Measurements from ENCODE around the gene CXCL13.
A peak's percentile ranks its signal among the peaks of the same experiment; 100 is the strongest.
"Not testable (repeated sequence)": the region's sequence is repeated elsewhere in the genome, so short reads cannot be mapped to it uniquely, and the experiment has no call there.

Gene CXCL13

GRCh38 chr4:77629885-77630284, 24.3 kb downstream of the CXCL13 start:
- DNase-seq (ENCODE audit: low spot score): peak; percentile 28
- in situ Hi-C loops (cut with MboI; ENCODE audit: low sequenced_read_pairs, unreplicated experiment): loop anchor here (10.0 kb wide), 1 partner anchor 245 kb away; no protein-coding TSS in a partner anchor
- TF ChIP-seq CTCF (IDR thresholded peaks at IDR 0.05; ENCODE audit: borderline replicate concordance, control extremely low read depth, extremely low read depth, insufficient read depth, missing control alignments): no peak

- TF ChIP-seq CTCF (IDR thresholded peaks at IDR 0.05; ENCODE audit: borderline replicate concordance, control extremely low read depth, extremely low read depth, insufficient read depth, missing control alignments): no peak
- no peak for DNase-seq (ENCODE audit: low spot score)
- in situ Hi-C loops (cut with MboI; ENCODE audit: low sequenced_read_pairs, unreplicated experiment): no loop called here
Observed at GRCh38 chr4:77631276-77631675, 25.7 kb downstream of the CXCL13 start.

DNA sequence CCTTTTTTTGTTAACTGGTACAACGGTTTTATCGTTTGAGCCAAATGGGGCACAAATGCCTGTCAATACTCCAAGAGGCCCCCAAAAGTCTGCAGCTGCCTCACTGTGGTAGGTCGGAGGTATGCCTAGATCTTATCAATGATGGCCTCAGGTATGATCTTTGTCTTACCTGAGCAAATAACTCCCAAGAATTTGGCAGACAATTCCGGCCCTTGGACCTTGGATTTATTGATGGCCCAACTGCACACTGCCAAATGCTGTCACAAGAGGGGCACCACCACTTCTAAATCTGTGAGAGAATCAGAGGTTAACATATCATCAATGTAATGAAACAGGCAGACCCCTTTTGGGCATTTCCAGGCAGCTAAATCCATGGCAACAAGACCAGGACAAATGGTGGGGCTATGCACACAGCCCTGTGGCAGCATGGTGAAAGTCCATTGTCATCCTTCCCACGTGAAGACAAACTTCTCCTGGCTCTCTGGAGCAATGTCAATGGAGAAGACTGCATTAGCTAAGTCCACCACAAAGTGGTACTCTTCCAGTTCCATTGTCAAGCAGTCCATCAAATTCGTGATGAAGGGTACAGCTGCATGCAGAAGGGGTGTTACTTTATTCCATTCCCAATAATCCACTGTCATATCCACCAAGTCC, 28.6 kb downstream of the CXCL13 start:
- DNase-seq (ENCODE audit: low spot score): no peak
- no peak for TF ChIP-seq CTCF (IDR thresholded peaks at IDR 0.05; ENCODE audit: borderline replicate concordance, control extremely low read depth, extremely low read depth, insufficient read depth, missing control alignments)
- in situ Hi-C loops (cut with MboI; ENCODE audit: low sequenced_read_pairs, unreplicated experiment): no loop called here

- in situ Hi-C loops (cut with MboI; ENCODE audit: low sequenced_read_pairs, unreplicated experiment): no loop called here
- no peak for DNase-seq (ENCODE audit: low spot score)
- TF ChIP-seq CTCF (IDR thresholded peaks at IDR 0.05; ENCODE audit: borderline replicate concordance, control extremely low read depth, extremely low read depth, insufficient read depth, missing control alignments): no peak
Observed at GRCh38 chr4:77635246-77635645, 29.6 kb downstream of the CXCL13 start.

- TF ChIP-seq CTCF (IDR thresholded peaks at IDR 0.05; ENCODE audit: borderline replicate concordance, control extremely low read depth, extremely low read depth, insufficient read depth, missing control alignments): no peak
- in situ Hi-C loops (cut with MboI; ENCODE audit: low sequenced_read_pairs, unreplicated experiment): no loop called here
- no peak for DNase-seq (ENCODE audit: low spot score)
Observed at GRCh38 chr4:77635876-77636275, 30.3 kb downstream of the CXCL13 start.

- TF ChIP-seq CTCF (IDR thresholded peaks at IDR 0.05; ENCODE audit: borderline replicate concordance, control extremely low read depth, extremely low read depth, insufficient read depth, missing control alignments): no peak
- DNase-seq (ENCODE audit: low spot score): no peak
- in situ Hi-C loops (cut with MboI; ENCODE audit: low sequenced_read_pairs, unreplicated experiment): no loop called here
Observed at GRCh38 chr4:77636902-77637301, 31.3 kb downstream of the CXCL13 start.

DNA sequence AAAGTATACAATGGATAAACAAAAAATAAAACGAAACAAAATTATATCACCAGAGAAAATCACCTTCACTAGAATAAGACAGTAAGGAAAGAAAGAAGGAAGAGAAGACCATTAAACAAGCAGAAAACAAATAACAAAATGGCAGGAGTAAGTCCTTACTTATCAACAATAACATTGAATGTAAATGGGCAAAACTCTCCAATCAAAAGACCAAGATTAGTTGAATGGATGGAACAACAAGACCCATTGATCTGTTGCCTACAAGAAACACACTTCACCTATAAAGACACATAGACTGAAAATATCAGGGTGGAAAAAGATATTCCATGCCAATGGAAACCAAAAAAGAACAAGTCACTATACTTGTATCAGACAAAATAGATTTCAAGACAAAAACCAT, 38.4 kb downstream of the CXCL13 start:
- in situ Hi-C loops (cut with MboI; ENCODE audit: low sequenced_read_pairs, unreplicated experiment); DNase-seq (ENCODE audit: low spot score): not testable (repeated sequence)

Measured in GM13976 (cell line).